ENCODE data around the gene NEK7. TPM values are rescaled to one million over a fixed set of nuclear protein-coding genes. Genes with fewer than 3 reads are reported as not detected.

Gene NEK7
- total and polyA plus RNA-seq, 2 donors (not counting 1 experiment from before 2014, with no cell fraction given), result 8.1 to 75.4 TPM

DNA sequence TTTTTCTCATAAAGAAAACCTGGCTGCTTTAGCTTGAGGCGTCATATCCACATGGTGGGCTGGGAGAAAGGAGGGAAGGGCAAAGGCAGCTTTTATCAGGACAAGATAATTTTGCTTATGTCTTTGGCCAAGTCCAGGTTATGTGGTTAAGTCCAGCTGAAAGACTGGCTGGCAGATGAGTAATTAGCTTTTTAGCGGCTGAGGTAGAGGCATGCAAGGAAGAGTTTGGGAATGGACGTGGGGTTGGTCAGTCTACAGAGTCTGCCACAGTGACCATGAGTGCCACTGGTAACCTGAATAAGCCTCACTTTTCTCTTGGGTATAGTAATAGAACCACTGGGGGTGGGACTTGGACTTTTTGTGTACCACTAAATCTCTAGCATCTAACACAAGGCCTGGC lies 39.8 kb downstream of the NEK7 start:
- no peak overlapping the region for H3K27ac ChIP-seq (ENCODE audit: low read length in 2 of 2)
- intact Hi-C loops (cut with micrococcal nuclease), result no loop called here
- H3K4me3 ChIP-seq (ENCODE audit: control extremely low read depth in 1 of 5, extremely low read depth in 1 of 5, insufficient read depth in 1 of 5, low read depth in 2 of 5, low read length in 4 of 5), result no peak overlapping the region
- H3K9me3 ChIP-seq (ENCODE audit: control extremely low read depth in 1 of 3, control insufficient read depth in 2 of 3, insufficient read depth in 1 of 3, low read length in 2 of 3), result no peaks in the 10 kb centered on the region
- ChIA-PET POLR2A (no interaction called here), CTCF (no interaction called here)
- no peaks in the 10 kb centered on the region for H3K27me3 ChIP-seq (replicated peaks in 1 of 4; ENCODE audit: control extremely low read depth in 1 of 4, control insufficient read depth in 3 of 4, insufficient read depth in 4 of 4, low read length in 3 of 4)
- no peaks in the 10 kb centered on the region for H3K9me3 Mint-ChIP-seq (ENCODE audit: insufficient read depth)
- no peak overlapping the region for H3K4me2 ChIP-seq (replicated peaks; ENCODE audit: low read depth, low read length, poor library complexity, severe bottlenecking)
- ATAC-seq (ENCODE audit: low read depth) (no peak), DNase-seq (no peak)
- H4K20me1 ChIP-seq (ENCODE audit: control insufficient read depth, insufficient read depth, low read length, poor library complexity, severe bottlenecking), result peaks cover 74% of the 10 kb centered on the region
- no peaks in the 10 kb centered on the region for H3K27me3 Mint-ChIP-seq
- peaks cover 15 to 20% of the 10 kb centered on the region in 2 donors for H3K4me1 ChIP-seq (ENCODE audit: control insufficient read depth in 2 of 2, insufficient read depth in 2 of 2, low read length in 2 of 2)
- H3K36me3 ChIP-seq (replicated peaks in 1 of 2; ENCODE audit: control extremely low read depth in 1 of 2, control insufficient read depth in 1 of 2, extremely low read depth in 1 of 2, insufficient read depth in 2 of 2, low read length in 1 of 2), result no peaks in the 10 kb centered on the region
- no peak overlapping the region for H3K9ac ChIP-seq (ENCODE audit: low read length)
- peaks cover 64% of the 10 kb centered on the region for H3K4me1 Mint-ChIP-seq
- 100% methylated on average over 3 of the region's 3 CpGs for WGBS (ENCODE audit: insufficient coverage)
- TF ChIP-seq EZH2 (IDR thresholded peaks at IDR 0.05; ENCODE audit: borderline replicate concordance, insufficient read depth, low read depth, low read length, poor library complexity, severe bottlenecking), result no peak
- TF ChIP-seq, protein P1, sequence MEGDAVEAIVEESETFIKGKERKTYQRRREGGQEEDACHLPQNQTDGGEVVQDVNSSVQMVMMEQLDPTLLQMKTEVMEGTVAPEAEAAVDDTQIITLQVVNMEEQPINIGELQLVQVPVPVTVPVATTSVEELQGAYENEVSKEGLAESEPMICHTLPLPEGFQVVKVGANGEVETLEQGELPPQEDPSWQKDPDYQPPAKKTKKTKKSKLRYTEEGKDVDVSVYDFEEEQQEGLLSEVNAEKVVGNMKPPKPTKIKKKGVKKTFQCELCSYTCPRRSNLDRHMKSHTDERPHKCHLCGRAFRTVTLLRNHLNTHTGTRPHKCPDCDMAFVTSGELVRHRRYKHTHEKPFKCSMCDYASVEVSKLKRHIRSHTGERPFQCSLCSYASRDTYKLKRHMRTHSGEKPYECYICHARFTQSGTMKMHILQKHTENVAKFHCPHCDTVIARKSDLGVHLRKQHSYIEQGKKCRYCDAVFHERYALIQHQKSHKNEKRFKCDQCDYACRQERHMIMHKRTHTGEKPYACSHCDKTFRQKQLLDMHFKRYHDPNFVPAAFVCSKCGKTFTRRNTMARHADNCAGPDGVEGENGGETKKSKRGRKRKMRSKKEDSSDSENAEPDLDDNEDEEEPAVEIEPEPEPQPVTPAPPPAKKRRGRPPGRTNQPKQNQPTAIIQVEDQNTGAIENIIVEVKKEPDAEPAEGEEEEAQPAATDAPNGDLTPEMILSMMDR (IDR thresholded peaks at IDR 0.05), result no peak
- no peak overlapping the region for H2AFZ ChIP-seq (ENCODE audit: insufficient read depth, low read depth, low read length, poor library complexity, severe bottlenecking)
- H3K79me2 ChIP-seq (ENCODE audit: control insufficient read depth, insufficient read depth, low read length), result peaks cover 98% of the 10 kb centered on the region
- H3K27ac Mint-ChIP-seq, result no peak overlapping the region
- no peak overlapping the region for H3K4me3 Mint-ChIP-seq

DNA sequence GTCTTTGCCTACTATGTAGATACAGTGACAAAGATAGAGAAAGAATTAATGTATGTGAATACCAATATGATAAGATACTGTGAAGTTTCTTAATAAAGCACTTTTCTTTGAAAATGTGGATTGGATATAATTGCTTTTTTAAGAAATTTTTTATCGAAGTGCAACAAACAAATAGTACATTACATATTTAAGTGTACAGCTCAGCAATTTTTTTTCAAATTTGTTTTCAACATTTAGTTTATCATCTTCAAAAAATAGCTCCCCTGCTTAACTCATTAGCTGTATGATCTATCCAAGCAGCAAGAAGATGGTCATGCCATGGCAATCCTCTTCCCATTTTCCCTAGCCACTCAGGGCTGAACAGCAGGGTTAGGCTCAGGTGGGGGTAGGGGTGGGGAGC lies 40.5 kb downstream of the NEK7 start:
- ATAC-seq (ENCODE audit: low read depth) (no peak), DNase-seq (no peak)
- Histone ChIP-seq H3K4me1 (ENCODE audit: control insufficient read depth in 2 of 2, insufficient read depth in 2 of 2, low read length in 2 of 2) (peaks cover 15 to 22% of the 10 kb centered on the region in 2 donors), H3K4me3 (ENCODE audit: control extremely low read depth in 1 of 5, extremely low read depth in 1 of 5, insufficient read depth in 1 of 5, low read depth in 2 of 5, low read length in 4 of 5) (no peak overlapping the region), H4K20me1 (ENCODE audit: control insufficient read depth, insufficient read depth, low read length, poor library complexity, severe bottlenecking) (peaks cover 78% of the 10 kb centered on the region), H3K79me2 (ENCODE audit: control insufficient read depth, insufficient read depth, low read length) (peaks cover 98% of the 10 kb centered on the region), H3K36me3 (replicated peaks in 1 of 2; ENCODE audit: control extremely low read depth in 1 of 2, control insufficient read depth in 1 of 2, extremely low read depth in 1 of 2, insufficient read depth in 2 of 2, low read length in 1 of 2) (no peaks in the 10 kb centered on the region), H2AFZ (ENCODE audit: insufficient read depth, low read depth, low read length, poor library complexity, severe bottlenecking) (no peak overlapping the region), H3K9ac (ENCODE audit: low read length) (no peak overlapping the region), H3K27me3 (replicated peaks in 1 of 4; ENCODE audit: control extremely low read depth in 1 of 4, control insufficient read depth in 3 of 4, insufficient read depth in 4 of 4, low read length in 3 of 4) (no peaks in the 10 kb centered on the region), H3K4me2 (replicated peaks; ENCODE audit: low read depth, low read length, poor library complexity, severe bottlenecking) (no peak overlapping the region), H3K27ac (ENCODE audit: low read length in 2 of 2) (no peak overlapping the region), H3K9me3 (ENCODE audit: control extremely low read depth in 1 of 3, control insufficient read depth in 2 of 3, insufficient read depth in 1 of 3, low read length in 2 of 3) (no peaks in the 10 kb centered on the region)
- ChIA-PET POLR2A (no interaction called here), CTCF (interaction anchor here (0.6 kb wide), 1 partner anchor 468 kb away, joined by 4 read pairs; no protein-coding TSS in a partner anchor)
- no peaks in the 10 kb centered on the region for H3K9me3 Mint-ChIP-seq (ENCODE audit: insufficient read depth)
- H3K4me3 Mint-ChIP-seq, result no peak overlapping the region
- peaks cover 68% of the 10 kb centered on the region for H3K4me1 Mint-ChIP-seq
- H3K27ac Mint-ChIP-seq, result no peak overlapping the region
- intact Hi-C loops (cut with micrococcal nuclease), result no loop called here
- no peaks in the 10 kb centered on the region for H3K27me3 Mint-ChIP-seq
- TF ChIP-seq, protein P1 (IDR thresholded peaks at IDR 0.05), result no peak
- no peak for TF ChIP-seq EZH2 (IDR thresholded peaks at IDR 0.05; ENCODE audit: borderline replicate concordance, insufficient read depth, low read depth, low read length, poor library complexity, severe bottlenecking)
- no CpG with 5 or more reads among the region's 1 CpG for WGBS (ENCODE audit: insufficient coverage)

Data from B cell (primary cell).